GM19043 (cell line): Measurements from ENCODE around the gene GTSF1L.
"Not testable (repeated sequence)": the region's sequence is repeated elsewhere in the genome, so short reads cannot be mapped to it uniquely, and the experiment has no call there.

Source experiments
- ATAC-seq: cut with Tn5 transposase; IDR thresholded peaks from one replicate; pipeline ENCODE4 v1.9.1; 2021; ENCODE audit warnings: low read depth; ENCODE audit not compliant: unreplicated experiment

GTSF1L gene

DNA sequence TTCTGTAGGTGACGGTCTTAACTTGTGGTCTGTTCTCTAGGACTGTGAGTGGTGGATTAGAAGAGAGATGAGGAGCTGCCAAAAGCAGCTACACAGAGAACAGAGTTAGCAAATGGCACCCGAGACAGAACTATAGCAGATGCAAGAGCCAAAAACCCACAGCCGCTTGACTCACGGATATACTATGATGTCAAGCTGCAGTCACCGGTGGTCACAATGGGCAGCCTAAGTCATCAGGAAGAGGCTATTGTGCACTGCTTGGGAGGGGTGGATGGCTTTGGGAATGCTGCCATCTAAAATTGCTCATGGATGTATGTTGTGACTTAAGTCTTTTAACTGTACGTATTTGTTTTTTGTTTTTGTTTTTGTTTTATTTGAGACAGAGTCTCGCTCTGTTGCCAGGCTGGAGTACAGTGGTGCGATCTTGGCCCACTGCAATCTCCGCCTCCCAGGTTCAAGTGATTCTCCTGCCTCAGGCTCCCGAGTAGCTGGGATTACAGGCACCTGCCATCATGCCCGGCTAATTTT, at the start of gene GTSF1L:
Gene GTSF1L (minus strand): TSS at position 192 of the 528 bp plus-strand sequence. CDS start 308 bp downstream, outside the sequence.
- ATAC-seq: no peak

DNA sequence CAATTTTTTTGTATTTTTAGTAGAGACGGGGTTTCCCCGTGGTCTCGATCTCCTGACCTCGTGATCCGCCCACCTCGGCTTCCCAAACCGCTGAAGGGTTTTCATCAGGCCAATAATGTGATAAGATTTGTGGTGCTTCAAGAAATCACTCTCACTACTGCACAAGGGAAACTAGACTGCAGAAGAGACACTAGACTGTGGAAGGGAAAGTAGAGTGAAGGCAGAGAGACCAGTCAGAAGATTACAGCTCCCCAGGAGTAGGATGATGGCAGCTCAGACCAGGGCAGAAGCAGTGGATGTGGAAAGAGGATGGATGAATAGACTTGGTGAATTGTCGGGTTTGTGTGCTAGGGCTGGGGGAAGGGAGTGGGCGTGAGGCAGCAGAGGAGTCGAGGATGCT, 48.0 kb upstream of the GTSF1L start:
- no peak for ATAC-seq

GRCh38 chr20:43771503-43772190, 44.8 kb upstream of the GTSF1L start:
- ATAC-seq: no peak

DNA sequence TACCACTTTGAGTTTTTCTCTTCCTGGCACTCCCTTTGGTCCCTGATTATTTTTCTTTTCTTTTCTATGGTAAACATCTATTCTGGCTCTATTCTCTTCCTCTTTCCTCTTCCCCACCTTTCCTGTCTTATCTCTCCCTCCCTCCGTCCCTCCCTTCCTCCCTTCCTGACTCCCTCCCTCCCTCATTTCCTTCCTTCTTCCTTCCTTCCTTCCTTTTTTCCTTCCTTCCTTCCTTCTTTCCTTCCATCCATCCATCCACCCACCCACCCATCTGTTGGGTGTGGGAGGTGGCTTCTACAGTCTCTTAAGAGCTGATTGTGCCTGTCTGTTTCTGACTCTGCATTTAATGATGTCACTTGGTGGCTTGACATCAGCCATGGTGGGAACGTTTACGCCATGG, 43.5 kb upstream of the GTSF1L start:
- no peak for ATAC-seq

DNA sequence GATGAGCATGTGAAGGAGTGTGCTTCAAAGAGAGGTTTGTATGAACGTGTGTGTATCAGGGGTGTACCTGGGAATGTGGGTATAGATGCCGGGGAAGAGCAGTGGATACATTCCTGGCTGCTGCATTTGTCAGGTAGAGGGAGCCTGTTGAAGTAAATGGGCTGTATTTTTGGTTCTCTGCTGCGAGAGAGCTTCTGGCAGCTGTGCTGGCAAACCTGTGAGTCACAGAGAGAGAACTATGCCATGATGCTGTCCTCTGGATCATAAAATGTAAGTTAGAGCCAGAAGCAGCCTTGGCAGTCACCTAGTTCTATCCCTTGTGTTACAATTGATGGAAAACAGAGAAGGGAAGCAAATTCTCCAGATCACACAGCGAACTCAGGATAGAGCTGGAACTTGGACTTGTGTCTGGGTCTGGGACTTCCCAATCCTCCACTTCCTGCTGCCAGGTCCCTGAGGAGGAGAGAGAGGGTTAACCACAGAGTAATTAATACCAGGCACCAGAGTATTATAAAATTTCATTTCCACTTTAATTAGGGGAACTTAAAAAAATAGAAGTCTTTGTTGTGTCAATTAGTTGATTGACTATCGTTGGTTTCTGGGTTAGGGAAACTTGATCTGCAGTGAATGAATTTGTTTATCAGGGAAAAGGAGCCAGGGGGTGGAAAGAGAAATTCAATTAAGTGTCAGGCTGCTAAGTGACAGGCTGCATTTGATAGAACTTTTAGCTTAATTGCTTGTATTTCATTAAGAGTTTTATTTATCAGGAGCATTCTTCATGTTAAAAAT, 41.1 kb upstream of the GTSF1L start:
- ATAC-seq: no peak

DNA sequence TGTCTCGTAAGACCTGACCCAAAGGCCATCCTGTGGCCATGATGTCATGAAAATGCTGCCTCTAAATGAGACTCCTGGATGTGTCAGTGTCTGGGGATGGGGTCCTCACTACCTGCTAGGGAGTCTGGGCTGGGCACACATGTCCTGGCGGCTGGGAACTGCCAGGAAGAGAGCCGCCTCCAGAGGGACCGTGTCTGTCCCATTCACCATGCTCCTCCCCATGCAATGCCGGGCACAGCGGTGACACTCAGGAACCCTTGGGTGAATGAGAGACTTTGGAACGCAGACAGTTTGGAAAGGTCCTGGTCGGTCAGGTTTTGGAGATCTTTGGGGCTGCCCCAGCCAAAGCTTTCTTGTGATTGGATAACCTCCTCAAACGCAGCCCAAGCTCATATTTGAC, 40.1 kb upstream of the GTSF1L start:
- no peak for ATAC-seq

DNA sequence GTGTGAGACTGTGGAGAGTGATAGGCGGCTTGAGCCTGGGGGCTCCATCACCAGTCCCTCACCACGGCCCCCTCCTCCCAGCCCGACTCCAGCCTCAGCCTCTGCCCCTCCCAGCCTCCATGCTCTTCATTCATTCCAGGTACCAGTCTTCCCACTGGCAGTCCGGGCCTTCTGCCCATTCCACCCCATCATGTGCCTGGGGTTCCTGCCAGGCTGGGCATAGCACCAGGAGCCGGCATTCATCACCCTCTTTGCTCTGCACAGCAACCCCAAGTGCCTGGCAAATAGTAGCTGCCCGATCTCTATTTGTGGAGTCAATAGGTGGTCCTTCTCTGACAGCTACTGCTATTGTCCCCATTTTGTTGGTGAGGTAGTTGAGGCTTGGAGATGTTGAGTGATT, 39.6 kb upstream of the GTSF1L start:
- no peak for ATAC-seq

GRCh38 chr20:43765916-43766315, 39.1 kb upstream of the GTSF1L start:
- no peak for ATAC-seq

- ATAC-seq: no peak
These were observed 36.1 kb upstream of the GTSF1L start for GRCh38 chr20:43762911-43763310.

DNA sequence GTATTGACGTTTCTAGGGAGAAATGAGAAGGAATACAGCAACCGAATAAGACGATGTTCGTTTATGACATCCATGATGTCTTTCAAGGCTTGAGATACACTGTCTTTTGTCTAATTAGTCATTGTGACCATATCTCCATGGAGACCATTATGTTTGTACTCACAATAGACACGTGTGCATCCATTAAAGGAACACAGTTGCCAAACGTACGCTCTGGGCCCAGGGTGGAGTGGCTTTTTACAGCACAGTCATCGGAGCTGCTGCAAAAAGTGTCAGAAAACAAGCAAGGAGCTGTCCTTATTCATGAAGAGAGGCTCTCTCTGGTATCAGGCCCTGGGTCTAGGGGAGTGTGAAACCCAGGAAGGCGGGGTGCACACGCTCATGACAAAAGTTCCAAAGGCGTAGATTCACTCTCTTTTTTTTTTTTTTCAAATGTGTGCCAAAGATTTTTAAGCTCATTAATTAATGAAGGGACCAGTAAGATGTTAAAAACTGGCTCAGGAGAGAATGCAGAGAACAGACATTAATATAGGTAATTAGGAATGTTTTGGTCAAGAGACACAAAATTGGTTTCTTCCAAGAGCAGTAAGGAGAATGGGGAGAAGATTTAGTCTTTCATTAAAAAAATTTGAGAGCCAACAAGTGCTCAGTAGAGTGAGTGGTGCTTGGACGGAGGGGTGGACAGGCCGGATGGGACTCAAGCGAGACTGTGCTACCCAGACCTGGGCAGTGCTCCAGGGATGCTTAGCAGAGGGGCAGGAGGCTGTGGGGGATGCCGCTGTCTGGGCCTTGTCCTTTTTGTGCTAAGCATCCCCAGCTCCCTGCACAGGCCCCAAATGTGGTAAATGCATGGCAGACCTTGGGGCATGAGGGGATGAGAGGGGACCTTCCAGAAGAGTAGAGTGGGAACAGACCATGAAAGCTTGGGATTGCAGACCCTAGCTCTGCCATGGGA, 34.9 kb upstream of the GTSF1L start:
- no peak for ATAC-seq

GRCh38 chr20:43757888-43758287, 31.1 kb upstream of the GTSF1L start:
- not testable (repeated sequence) for ATAC-seq

- no peak for ATAC-seq
These were observed 29.0 kb upstream of the GTSF1L start for GRCh38 chr20:43755851-43756250.

GRCh38 chr20:43755390-43755789, 28.6 kb upstream of the GTSF1L start:
- no peak for ATAC-seq

GRCh38 chr20:43752561-43753301, 25.9 kb upstream of the GTSF1L start:
- peak; percentile 45 for ATAC-seq

GRCh38 chr20:43752051-43752360, 25.2 kb upstream of the GTSF1L start:
- no peak for ATAC-seq

GRCh38 chr20:43751167-43752050, 24.6 kb upstream of the GTSF1L start:
- ATAC-seq: peak; percentile 73

- ATAC-seq: no peak
These were observed 24.0 kb upstream of the GTSF1L start for GRCh38 chr20:43750774-43751166.

DNA sequence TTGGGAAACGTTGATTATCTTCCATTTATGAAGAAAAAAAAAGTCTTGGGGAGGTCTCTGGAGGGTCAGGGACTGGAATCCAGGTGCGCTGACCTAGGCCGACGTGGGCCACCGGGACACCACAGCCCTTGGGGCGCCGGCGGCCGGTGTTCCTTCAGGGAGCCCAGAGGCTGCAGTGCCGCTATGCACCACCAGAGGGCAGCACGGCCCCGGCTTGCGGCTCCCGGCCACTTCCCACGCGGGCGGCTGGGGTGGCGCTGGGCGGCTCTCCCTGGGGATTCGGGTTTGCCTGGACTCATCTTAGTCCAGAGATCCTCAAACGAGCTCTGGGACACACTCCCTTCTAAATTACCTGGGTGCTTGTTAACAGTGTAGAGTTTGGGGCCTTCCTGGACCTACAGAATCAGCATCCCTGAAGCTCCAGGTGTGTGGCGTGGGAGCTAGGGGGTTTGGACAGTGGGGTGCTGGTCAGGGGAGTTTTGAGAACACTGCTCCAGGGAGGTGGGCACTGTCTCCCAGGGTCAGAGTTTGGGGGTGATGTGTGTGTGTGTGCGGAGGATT, 23.0 kb upstream of the GTSF1L start:
- no peak for ATAC-seq

- no peak for ATAC-seq
These were observed 21.5 kb upstream of the GTSF1L start for GRCh38 chr20:43748274-43748673.
